Epidermal melanocyte (primary cell): ENCODE measurements around the gene RAD51B.

Source experiments
- DNase-seq: peaks from one replicate; pipeline ENCODE4 v3.0.0; 2011; ENCODE audit warnings: low spot score; ENCODE audit not compliant: insufficient read length

RAD51B gene

DNA sequence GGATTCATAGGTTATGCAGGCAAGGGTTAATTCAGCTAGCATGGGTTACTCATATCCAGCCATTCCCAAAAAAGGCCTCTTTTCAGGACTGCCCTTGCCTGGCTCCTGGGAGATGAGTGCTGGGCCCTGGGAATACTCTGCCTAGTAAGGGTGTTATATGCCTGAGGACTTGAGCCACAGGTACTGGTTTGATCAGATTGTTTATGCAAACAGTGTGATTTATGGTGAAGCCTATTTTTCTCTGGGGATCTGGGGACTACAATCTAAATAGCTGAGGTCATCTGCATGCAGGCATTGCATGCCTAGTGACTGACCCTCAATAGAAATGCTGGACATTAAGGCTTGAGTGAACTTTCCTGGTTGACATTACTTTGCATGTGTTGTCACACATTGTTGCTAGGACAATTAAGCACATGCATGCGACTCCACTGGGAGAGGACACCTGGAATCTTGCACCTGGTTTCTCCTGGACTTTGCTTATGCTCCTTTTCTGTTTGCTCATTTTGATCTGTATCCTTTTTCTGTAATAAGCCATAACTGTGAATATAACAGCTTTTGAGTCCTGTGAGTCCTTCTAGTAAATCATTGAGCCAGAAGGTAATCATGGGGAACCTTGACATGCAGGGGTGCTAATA is 73.0 kb downstream of the RAD51B start:
- DNase-seq = no peak

DNA sequence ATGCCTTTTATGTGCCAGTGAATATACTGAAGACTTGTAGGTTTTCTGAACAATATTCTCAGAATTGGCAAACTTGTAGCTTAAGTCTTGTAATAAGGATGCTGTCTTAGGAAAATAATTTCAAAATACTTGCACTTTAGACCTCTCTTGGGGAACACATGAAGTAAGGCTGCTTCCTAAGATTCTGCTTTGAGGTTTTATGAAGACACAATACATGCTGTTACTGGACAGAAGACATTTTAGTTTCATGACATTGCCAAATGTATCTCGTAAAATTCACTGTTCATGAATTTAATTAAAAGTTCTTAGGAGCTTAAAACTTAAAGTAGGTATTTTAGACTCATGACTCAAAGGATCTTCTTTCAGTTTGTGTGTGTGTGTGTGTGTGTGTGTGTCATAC is 80.7 kb downstream of the RAD51B start:
- no peak for DNase-seq

DNA sequence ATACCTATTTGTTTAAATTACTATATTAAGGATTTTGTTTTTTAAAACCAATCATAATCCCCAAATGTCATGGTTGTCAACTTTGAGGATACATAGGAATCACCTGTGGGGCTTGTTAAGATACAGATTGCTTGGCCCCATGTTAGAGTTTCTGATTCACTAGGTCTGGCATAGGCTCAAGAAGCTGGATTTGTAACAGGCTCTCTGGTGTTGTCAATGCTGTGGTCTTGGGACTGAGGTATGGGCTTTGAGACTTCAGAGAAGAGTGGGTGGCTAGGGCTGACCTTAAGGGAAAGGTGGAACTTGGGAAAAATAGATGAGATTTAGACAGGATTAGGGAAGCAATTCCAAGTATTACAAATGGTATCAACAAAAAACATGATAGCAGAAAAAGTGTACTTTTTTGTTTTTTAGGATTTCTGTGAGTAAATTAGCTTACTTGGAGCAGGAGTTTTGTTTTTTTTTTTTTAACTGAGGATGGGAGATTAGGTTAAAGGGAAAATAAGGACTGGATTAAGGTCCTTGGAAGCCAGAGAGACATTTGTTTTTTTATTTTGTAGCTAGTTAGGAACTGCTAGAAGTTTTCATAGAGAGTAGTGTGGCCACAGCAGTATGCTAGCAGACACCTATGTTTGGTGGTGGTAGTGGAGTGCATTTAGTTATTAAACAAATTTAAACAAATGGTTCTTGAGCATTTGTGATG is 88.6 kb downstream of the RAD51B start:
- no peak for DNase-seq

DNA sequence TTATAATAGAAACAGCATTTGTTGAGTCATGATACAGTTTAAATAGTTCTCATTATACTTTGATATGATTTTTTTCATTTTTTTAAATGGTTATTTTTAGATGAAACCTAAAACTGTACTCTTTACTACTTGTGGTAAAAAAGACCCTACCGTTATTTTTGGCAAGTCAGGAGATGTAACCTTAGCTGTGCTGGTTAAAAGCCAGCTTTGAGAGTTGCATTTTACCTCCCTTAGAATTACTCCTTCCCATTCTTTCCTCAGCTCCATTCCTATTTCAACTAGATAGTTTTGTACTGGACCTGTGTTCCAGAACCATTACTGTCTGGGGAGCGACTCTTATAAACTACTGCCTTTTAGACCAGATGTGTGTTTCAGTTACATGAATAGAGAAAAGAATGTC is 92.0 kb downstream of the RAD51B start:
- no peak for DNase-seq

DNA sequence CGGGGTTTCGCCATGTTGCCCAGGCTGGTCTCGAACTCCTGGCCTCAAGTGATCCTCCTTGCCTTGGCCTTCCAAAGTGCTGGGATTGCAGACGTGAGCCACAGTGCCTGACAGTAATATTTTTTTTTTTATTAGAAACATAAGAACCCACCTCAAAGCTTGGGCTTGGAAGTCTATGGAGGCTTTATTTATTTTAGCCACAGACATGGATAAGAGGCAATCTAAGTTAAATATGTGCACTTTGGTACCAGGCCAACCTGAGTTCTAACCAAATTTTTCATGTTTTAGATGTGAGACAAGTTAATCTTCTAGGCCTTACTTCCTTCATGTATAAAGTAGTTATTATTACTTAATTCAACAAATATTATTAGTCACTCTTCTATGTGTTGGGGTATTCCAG is 96.9 kb downstream of the RAD51B start:
- DNase-seq = no peak

DNA sequence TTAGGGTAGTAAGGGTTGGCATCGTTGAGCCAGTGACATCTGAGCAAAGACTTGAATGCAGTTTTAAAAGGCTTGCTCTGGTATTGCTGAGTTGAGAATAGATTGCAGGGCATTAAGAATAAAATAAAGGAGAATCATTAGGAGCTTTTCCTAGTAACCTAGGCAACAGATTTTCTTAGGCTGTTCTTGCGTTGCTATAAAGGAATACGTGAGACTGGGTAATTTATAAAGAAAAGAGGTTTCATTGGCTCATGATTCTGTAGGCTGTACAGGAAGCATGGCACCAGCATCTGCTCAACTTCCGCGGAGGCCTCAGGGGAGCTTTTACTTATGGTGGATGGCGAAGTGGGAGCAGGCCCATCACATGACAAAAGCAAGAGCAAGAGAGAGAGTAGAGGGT is 97.4 kb downstream of the RAD51B start:
- DNase-seq = no peak

DNA sequence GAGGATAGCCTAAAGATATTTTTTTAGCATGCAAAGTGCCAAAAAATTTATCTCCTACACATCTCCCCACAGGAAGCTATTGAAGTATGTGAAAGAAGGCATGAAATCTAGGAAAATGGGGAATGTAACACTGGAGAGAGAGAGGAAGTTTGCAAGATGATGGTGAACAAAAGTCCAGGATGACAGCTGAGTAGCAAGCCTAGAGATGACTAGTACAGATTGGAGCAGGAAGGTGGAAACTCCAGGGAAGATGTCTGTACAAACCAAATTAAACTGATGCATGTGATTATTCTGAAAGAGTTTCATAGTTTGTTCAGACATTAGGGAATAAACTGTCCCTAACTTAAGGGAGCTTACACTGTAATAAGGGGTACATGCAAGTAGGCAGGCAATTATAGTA is 99.3 kb downstream of the RAD51B start:
- no peak for DNase-seq

DNA sequence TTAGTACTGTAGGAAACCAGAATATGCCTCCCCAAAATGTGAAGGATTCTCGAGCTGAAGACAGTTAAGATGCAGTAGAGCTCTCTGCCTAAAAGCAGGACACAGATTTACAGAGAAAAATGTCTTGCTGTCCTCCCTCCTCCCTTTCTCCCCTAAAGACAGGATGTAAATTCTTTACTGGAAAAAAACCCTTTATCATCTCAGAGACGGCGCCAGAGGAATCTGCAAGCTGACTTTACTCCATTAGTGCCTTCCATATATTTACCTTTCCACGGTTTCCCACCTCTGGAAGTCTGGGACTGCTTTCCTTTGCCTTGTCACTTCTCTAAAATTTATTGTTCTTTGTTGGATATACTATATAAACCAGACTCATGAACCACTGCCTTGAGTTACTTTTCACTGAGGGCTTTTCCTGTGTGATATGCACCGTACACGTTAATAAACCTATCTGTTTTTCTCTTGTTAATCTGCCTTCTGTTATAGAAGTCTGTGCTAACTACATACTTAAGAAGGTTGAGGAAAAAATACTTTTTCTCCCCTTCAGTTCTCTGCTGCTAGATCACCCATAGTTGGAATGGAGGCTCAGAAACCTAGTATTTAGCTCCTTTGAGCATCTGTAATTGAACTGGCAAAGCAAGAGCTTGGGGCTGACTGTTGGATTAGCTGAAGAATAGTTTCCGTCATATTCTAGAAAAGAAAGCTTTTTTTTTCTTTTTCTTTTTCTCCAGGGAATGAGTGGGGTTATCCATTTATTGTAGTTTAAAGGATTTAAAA is 99.9 kb downstream of the RAD51B start:
- no peak for DNase-seq

DNA sequence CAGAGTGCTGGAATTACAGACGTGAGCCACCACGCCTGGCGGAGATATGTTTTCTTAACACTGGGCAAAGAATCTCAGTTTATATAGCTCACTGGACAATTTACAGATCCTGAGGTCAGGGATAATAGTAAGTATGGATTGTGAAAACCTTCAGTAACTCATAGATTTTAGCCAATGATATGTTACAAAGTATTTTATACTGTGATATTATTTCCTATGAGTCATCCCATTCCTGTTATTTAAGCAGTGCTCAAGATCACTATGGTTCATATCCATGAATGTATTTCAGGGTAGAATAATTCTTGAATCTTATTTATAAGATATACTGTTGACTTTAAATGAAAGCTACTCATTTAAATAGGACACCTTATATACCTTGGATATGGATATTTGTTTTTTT is 107.2 kb downstream of the RAD51B start:
- DNase-seq = no peak

DNA sequence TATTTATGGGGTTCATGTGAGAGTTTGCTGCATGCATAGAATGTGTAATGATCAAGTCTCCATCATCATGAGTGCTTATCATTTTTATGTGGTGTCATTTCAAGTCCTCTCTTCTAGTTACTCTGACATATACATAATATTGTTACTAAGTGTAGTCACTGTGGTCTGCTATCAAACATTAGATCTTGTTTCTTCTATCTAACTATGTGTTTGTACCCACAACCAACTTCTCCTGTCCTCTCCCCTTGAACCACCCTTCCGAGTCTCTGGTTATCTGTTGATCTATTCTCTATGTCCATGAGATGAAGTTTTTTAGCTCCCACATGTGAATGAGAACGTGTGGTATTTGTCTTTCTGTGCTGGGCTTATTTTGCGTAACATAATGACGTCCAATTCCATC is 107.7 kb downstream of the RAD51B start:
- no peak for DNase-seq

DNA sequence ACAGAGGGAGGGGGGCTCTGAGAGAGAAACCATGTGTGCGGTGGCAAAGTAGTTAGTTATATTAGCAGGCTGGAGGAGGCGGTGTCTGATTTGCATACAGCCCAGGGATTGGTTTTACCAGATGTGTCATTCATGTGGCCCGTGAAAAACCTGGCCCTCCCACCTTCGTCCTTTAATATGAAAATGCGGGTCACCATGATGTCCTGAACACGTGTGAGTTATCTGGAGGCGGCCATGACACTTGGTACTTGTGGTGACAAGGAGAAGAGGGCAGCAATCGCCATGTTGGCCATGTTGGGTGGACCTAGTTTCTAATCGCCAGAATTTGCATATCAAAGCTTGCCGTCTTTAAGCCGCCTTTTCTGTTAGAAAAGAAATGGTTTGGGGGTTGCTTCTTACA is 108.8 kb downstream of the RAD51B start:
- no peak for DNase-seq

DNA sequence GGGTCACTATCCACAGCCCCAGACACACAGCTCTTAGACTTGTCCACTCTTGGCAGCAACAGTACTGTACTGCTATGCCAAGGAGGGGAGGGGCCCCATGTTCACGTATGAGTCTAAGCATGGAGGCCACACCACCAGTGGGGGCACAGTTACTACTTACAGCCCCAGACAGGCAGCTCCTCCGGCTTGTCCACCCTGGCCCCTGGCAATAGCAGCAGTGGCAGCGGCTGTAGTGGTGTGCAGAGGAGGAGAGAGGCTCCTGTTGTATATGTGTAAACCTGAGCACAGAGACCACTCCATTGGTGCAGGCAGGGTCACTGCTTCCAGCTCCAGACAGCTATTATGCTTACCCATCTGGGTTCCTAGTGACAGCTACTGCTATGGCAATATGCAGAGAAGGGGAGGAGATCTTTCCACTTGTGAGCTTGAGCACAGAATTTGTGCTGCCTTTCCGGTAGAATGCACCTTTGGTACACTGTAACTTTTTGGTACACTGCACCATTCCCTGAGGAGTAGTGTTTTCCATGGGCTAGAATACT is 113.2 kb downstream of the RAD51B start:
- no peak for DNase-seq

DNA sequence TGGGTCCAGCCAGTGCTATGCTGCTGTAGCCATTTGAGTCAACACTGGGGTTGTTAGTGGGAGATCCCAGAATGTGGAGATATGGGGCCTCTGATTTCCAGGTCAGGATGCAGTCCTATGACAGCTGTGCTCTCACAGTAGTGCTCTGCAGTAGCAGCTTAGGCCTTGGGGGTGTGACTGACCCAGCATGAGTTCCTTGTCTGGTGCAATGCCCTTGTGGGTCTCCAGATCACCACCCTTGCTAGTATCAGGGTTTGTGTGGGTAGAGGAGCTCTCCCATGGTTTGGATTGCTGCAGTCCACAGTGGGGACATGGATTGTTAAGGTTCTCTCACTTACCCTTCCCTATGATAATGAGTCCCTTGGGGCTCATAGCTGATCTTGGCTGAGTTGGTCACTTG is 113.7 kb downstream of the RAD51B start:
- DNase-seq = no peak

DNA sequence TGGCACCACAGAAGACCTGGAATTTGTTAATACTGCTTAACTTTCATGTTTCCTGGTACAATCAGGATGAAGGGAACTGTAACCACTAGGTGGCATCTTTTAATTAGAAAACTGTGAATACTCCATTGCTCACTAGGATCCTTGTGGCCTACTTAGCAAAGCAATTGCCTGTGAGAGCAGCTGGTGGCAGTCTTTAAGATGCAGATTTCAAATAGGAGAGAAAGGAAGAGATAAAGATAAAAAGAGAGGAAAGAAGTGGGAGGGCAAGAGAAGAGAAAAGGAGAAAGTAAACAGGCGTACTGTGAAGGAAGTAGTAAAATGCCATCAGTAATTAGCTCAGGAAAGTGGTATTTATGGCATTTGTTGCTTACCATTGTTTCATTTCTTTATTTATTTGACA is 114.5 kb downstream of the RAD51B start:
- peak; percentile 85 for DNase-seq

DNA sequence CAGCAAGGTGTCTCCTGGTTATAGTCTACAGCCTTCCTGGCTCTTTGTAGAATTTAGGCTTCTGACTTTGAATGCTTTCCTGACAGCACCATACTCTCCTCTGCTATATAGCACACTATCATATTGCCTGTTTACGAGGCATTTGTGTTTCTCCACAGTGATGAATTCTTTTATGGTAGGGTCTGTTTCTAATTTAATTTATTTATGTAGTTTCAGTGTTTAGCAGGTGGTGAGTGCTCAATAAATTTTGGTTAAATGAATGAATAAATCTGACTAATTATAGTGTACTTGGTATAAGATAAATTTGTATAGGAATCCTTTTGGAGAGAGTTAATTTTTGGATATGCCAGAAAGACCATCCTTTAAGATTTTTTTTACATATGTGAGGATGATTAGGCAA is 115.3 kb downstream of the RAD51B start:
- DNase-seq = no peak

DNA sequence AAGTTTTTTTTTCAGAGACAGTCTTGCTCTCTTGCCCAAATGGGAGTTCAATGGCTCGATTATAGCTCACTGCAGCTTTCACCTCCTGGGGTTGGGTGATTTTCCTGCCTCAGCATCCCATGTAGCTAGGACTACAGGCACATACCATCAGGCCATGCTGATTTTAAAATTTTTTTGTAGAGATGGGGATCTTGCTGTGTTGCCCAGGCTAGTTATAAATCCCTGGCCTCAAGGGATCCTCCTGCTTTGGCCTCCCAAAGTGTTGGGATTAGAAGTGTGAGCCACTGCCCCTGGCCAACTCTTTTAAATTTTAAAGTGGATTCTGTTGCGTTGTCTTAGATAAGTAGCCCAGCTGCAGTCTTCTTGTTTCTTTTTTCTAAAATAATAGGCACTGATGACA is 115.8 kb downstream of the RAD51B start:
- no peak for DNase-seq

DNA sequence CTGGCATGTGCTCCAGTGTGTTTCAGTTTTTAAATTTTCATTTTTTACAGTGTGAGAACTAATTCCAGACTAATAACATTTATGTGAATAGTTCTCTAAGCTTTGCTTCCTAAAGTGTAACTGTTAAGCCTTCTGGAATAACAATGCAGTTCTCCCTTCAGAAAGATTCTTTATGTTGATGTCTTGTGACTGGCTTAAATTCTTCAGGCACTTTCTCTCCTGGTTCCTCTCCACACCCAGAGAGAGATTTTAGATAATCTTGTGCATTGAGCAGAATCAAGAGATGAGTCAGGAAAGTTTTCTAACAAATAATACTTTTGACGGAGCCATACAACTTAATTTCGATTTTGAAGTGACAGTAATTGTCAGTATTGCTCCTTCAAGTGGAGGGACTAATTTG is 118.5 kb downstream of the RAD51B start:
- no peak for DNase-seq

DNA sequence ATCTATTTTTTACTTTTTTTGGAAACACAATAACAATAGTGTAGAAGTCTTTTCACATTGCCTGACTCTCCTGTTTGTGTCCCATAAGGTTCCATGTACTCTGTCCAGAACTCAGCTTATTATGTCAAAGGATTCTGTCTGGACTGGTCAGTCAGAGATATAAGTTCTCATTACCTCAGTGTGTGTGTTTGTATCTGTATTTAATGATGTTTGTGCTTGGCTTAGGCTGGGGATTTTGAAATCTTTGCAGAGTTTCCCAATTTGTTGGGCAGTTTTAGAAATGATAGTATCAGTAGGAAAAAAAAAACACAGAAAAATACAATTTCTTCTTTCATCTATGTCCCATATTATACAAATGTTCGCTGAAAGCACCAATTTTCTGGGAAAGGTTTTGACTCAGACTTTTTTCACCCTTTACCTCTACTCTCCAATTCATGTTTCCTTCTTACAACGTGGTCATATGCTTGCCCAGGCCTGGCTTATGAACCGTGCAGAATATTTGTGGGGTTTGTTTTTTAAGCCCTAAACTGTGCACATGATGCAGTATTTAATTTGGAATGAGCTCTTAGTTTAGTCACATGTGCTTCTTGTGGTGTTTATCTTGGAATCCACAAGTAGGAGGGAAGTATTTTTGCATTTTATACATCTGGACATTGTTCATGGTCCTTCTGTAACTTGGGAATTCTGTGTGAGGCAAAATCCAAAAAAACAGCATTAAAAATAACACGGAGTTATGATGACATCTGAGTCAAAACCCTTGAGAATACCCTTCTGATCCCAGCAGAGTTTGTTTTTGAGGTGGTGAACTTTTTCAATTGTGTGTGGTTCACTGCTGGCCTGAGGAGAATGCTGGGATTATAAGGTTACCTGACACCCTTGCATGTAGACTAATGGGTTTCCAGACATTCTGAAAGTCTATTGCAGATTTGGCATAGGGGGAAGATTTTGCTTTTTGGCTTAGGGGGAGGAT is 121.2 kb downstream of the RAD51B start:
- DNase-seq = no peak

DNA sequence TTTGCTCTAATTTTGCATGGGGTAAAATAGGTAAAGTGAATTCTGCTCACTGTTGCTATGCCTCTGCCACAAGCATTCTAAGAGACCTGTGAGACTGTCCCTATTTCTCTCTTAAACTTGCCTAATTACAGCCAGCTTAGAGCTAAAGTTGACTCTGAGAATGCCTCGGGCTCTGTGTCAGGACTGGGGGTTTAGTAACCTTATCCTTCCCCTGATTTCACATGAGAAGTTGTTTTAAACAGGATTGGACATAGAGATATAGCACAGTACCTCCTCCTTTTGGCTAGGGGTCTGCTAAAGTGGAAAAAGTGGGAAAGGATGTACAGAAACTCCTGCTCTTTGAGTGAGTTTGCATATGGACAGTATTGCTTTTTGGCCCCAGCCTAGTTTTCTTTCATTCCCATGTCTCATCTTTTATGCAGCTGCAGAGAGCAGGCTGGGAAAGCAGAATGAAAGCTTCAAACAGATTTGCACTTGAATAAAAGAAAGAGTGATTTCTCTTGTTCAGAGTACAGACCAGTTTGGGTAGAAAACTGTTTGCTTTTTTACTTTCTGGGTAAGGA is 122.0 kb downstream of the RAD51B start:
- no peak for DNase-seq

DNA sequence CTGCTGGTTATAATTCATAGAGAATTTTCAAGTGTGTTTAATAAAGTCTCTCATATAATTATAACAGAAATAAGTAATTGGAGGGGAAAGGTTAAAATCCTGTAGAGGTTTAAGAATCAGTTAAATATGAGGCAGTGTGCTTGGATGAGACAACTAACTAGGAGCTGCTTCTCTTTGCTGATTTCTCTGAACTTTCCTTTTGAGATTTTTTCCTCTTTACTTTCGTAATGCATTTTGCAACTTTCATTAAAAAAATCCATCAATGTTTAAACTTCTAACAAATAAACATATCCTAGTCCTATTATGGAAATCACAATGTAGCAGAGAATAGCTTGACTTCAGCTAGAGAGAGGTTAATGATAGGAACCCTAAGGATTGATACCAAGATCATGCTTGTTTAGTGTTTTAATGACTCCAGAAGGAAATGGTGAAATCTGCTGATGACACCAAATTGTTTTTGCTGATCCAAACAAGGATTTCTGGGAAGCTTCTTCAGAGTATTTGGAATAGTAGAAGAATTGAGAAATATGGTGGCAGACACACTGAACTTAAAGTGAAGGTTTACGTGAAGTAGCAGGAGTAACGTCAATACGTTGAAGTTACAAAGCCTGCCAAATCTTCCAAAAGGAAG is 122.6 kb downstream of the RAD51B start:
- no peak for DNase-seq
